Kidney epithelial cell (primary cell): ENCODE measurements around the gene ZMIZ1. TPM values are rescaled to one million over a fixed set of nuclear protein-coding genes. Genes with fewer than 3 reads are reported as not detected.
"Not testable (repeated sequence)": the region's sequence is repeated elsewhere in the genome, so short reads cannot be mapped to it uniquely, and the experiment has no call there.

Experiments used
- DNase-seq: peaks from one replicate; pipeline ENCODE4 v3.0.0-alpha.2; 2010; ENCODE audit warnings: low read depth
- H3K27me3 ChIP-seq: 2 replicates; pipeline ENCODE4 v1.6.0; 2011; ENCODE audit warnings: low read length; ENCODE audit not compliant: control insufficient read depth, insufficient read depth
- H3K36me3 ChIP-seq: 2 replicates; pipeline ENCODE4 v1.5.1; 2011; ENCODE audit warnings: low read length; ENCODE audit not compliant: control insufficient read depth, insufficient read depth
- H3K4me3 ChIP-seq: 2 replicates; pipeline ENCODE4 v1.5.1; 2011; ENCODE audit warnings: low read depth, mild to moderate bottlenecking, control low read depth, low read length
- CTCF ChIP-seq: IDR thresholded peaks from 2 replicates; pipeline ENCODE4 v1.5.1; 2011; ENCODE audit warnings: mild to moderate bottlenecking, moderate library complexity, low read length, control low read depth, inconsistent platforms; ENCODE audit not compliant: insufficient read depth, poor library complexity, severe bottlenecking
- total RNA-seq: library from RNA; depleted of rRNA; stranded (reverse); fragments of >200 nt; gene quantifications from 2 replicates; pipeline ENCODE4 v1.2.3, GENCODE V29; 2015

The ZMIZ1 gene
- total RNA-seq, 1 donor from 2014 or later: 57.5 TPM

GRCh38 chr10:79029478-79030390 is 39.0 kb upstream of the ZMIZ1 start:
- DNase-seq: no peak
- TF ChIP-seq CTCF: no peak
- Histone ChIP-seq H3K4me3 (no peak overlapping the region), H3K27me3 (peaks cover 9% of the 10 kb centered on the region), H3K36me3 (no peaks in the 10 kb centered on the region)

- DNase-seq: no peak
- Histone ChIP-seq H3K27me3 (peaks cover 9% of the 10 kb centered on the region), H3K4me3 (no peak overlapping the region), H3K36me3 (no peaks in the 10 kb centered on the region)
- no peak for TF ChIP-seq CTCF
Measured at GRCh38 chr10:79030705-79031104, 38.1 kb upstream of the ZMIZ1 start.

- TF ChIP-seq CTCF: no peak
- H3K36me3 ChIP-seq: no peaks in the 10 kb centered on the region
- peaks cover 6% of the 10 kb centered on the region for H3K27me3 ChIP-seq
- no peak overlapping the region for H3K4me3 ChIP-seq
- no peak for DNase-seq
Measured at GRCh38 chr10:79031723-79032122, 37.0 kb upstream of the ZMIZ1 start.

GRCh38 chr10:79034271-79034876 is 34.4 kb upstream of the ZMIZ1 start:
- TF ChIP-seq CTCF: no peak
- Histone ChIP-seq H3K36me3 (no peaks in the 10 kb centered on the region), H3K27me3 (peaks cover 6% of the 10 kb centered on the region), H3K4me3 (no peak overlapping the region)
- no peak for DNase-seq

- H3K4me3 ChIP-seq, H3K36me3 ChIP-seq, DNase-seq, H3K27me3 ChIP-seq: not testable (repeated sequence)
Measured at GRCh38 chr10:79036416-79036815, 32.4 kb upstream of the ZMIZ1 start.

- Histone ChIP-seq H3K4me3 (no peak overlapping the region), H3K27me3 (peaks cover 3% of the 10 kb centered on the region), H3K36me3 (no peaks in the 10 kb centered on the region)
- TF ChIP-seq CTCF: no peak
- no peak for DNase-seq
Measured at GRCh38 chr10:79038104-79038840, 30.5 kb upstream of the ZMIZ1 start.
